ENCODE data around the gene MYO1B. TPM values are rescaled to one million over a fixed set of nuclear protein-coding genes. Genes with fewer than 3 reads are reported as not detected.

Gene MYO1B
- total and polyA plus RNA-seq, 2 donors, result 26.5 to 28.5 TPM

- no peaks in the 10 kb centered on the region for H3K27me3 ChIP-seq (ENCODE audit: control insufficient read depth in 2 of 2, insufficient read depth in 1 of 2, low read length in 1 of 2)
- H3K36me3 ChIP-seq (ENCODE audit: control insufficient read depth in 2 of 2, insufficient read depth in 2 of 2, low read length in 1 of 2), result no peaks in the 10 kb centered on the region
- no peak for DNase-seq (ENCODE audit: low read depth in 6 of 9, low spot score in 9 of 9)
- WGBS, result 87% methylated on average over 2 of the region's 2 CpGs
- no peak overlapping the region for H3K27ac ChIP-seq (ENCODE audit: low read depth in 1 of 2, low read length in 1 of 2)
- H3K9me3 ChIP-seq (ENCODE audit: control insufficient read depth in 2 of 2, insufficient read depth in 1 of 2, low read length in 1 of 2), result no peaks in the 10 kb centered on the region
- H3K4me1 ChIP-seq (ENCODE audit: control insufficient read depth in 2 of 2, insufficient read depth in 2 of 2, low read length in 2 of 2), result no peaks in the 10 kb centered on the region
- no peak overlapping the region for H3K4me3 ChIP-seq (ENCODE audit: low read length in 2 of 2)
These were observed 13.2 kb upstream of the MYO1B start for GRCh38 chr2:191231995-191232394.

DNA sequence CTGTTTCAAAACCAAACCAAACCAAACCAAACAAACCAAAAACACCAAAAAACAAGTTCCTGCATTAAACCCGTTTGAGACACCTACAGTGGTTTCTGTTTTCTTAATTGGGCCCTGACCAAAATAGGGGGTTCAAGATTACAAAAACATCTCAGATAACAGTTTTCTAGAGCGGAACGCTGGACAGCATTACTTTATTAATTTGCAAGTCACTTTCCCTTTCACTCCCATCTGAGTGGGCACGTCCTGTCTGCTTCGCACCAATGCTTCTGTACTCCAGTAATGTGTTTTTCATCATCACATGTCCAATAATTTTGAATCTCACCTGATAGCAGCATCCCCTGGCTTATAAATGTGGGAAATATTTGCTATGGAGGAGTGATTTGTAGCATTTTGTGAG is 11.7 kb upstream of the MYO1B start:
- Histone ChIP-seq H3K27me3 (ENCODE audit: control insufficient read depth in 2 of 2, insufficient read depth in 1 of 2, low read length in 1 of 2) (no peaks in the 10 kb centered on the region), H3K9me3 (ENCODE audit: control insufficient read depth in 2 of 2, insufficient read depth in 1 of 2, low read length in 1 of 2) (no peaks in the 10 kb centered on the region), H3K36me3 (ENCODE audit: control insufficient read depth in 2 of 2, insufficient read depth in 2 of 2, low read length in 1 of 2) (no peaks in the 10 kb centered on the region), H3K4me1 (ENCODE audit: control insufficient read depth in 2 of 2, insufficient read depth in 2 of 2, low read length in 2 of 2) (no peaks in the 10 kb centered on the region), H3K27ac (ENCODE audit: low read depth in 1 of 2, low read length in 1 of 2) (no peak overlapping the region), H3K4me3 (ENCODE audit: low read length in 2 of 2) (no peak overlapping the region)
- 76% methylated on average over 5 of the region's 5 CpGs for WGBS
- DNase-seq (ENCODE audit: low read depth in 6 of 9, low spot score in 9 of 9), result no peak

DNA sequence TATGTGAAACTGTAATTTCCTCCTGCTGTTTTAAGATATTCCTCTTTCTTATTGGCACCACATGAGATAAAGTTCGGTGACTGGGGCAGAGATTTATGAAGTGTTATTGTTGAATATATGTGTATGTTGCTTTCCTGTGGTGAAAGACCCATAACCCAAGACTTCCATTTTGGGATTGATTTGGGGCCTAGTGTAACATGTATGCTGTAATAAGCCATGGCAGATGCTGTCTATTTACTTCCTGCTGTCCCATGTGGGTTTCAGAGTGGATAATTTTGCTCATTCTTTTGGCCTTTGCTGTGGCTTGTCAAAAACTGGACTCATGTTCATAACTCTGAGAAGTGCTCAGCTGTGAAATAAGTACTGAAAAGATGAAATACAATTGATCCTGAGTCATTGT is 10.8 kb upstream of the MYO1B start:
- no peaks in the 10 kb centered on the region for H3K27me3 ChIP-seq (ENCODE audit: control insufficient read depth in 2 of 2, insufficient read depth in 1 of 2, low read length in 1 of 2)
- no peaks in the 10 kb centered on the region for H3K4me1 ChIP-seq (ENCODE audit: control insufficient read depth in 2 of 2, insufficient read depth in 2 of 2, low read length in 2 of 2)
- no peak overlapping the region for H3K4me3 ChIP-seq (ENCODE audit: low read length in 2 of 2)
- 88% methylated on average over 1 of the region's 1 CpG for WGBS
- H3K36me3 ChIP-seq (ENCODE audit: control insufficient read depth in 2 of 2, insufficient read depth in 2 of 2, low read length in 1 of 2), result no peaks in the 10 kb centered on the region
- no peaks in the 10 kb centered on the region for H3K9me3 ChIP-seq (ENCODE audit: control insufficient read depth in 2 of 2, insufficient read depth in 1 of 2, low read length in 1 of 2)
- H3K27ac ChIP-seq (ENCODE audit: low read depth in 1 of 2, low read length in 1 of 2), result no peak overlapping the region
- DNase-seq (ENCODE audit: low read depth in 6 of 9, low spot score in 9 of 9), result no peak

DNA sequence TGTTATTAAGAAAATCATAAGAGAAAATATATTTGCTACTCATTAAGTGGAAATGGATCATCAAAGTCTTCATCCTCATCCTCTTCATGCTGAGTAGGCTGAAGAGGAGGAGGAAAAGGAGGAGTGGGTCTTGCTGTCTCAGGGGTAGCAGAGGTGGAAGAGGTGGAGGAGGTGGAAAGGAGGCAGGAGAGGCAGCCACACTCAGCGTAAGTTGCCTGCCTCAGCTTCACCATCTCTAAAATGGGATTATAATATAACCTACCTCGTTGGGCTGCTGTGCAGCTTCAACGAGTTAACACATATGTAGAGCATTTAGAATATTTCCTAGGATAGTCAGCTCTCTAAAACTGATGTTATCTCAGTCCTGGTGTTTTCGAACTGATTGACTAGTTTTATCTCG is 4.3 kb upstream of the MYO1B start:
- Histone ChIP-seq H3K27ac (ENCODE audit: low read depth in 1 of 2, low read length in 1 of 2) (no peak overlapping the region), H3K36me3 (ENCODE audit: control insufficient read depth in 2 of 2, insufficient read depth in 2 of 2, low read length in 1 of 2) (no peaks in the 10 kb centered on the region), H3K4me3 (ENCODE audit: low read length in 2 of 2) (no peak overlapping the region), H3K4me1 (ENCODE audit: control insufficient read depth in 2 of 2, insufficient read depth in 2 of 2, low read length in 2 of 2) (peaks cover 0 to 5% of the 10 kb centered on the region in 2 donors), H3K27me3 (ENCODE audit: control insufficient read depth in 2 of 2, insufficient read depth in 1 of 2, low read length in 1 of 2) (peaks cover 0 to 4% of the 10 kb centered on the region in 2 donors), H3K9me3 (ENCODE audit: control insufficient read depth in 2 of 2, insufficient read depth in 1 of 2, low read length in 1 of 2) (no peaks in the 10 kb centered on the region)
- DNase-seq (ENCODE audit: low read depth in 6 of 9, low spot score in 9 of 9), result no peak
- WGBS, result 98% methylated on average over 5 of the region's 5 CpGs

- Histone ChIP-seq H3K4me1 (ENCODE audit: control insufficient read depth in 2 of 2, insufficient read depth in 2 of 2, low read length in 2 of 2) (peaks cover under 1 to 11% of the 10 kb centered on the region in 2 donors), H3K9me3 (ENCODE audit: control insufficient read depth in 2 of 2, insufficient read depth in 1 of 2, low read length in 1 of 2) (no peaks in the 10 kb centered on the region), H3K27ac (ENCODE audit: low read depth in 1 of 2, low read length in 1 of 2) (no peak overlapping the region), H3K36me3 (ENCODE audit: control insufficient read depth in 2 of 2, insufficient read depth in 2 of 2, low read length in 1 of 2) (no peaks in the 10 kb centered on the region), H3K27me3 (ENCODE audit: control insufficient read depth in 2 of 2, insufficient read depth in 1 of 2, low read length in 1 of 2) (peaks cover 0 to 4% of the 10 kb centered on the region in 2 donors), H3K4me3 (ENCODE audit: low read length in 2 of 2) (no peak overlapping the region)
- WGBS, result 99% methylated on average over 4 of the region's 4 CpGs
- DNase-seq (ENCODE audit: low read depth in 6 of 9, low spot score in 9 of 9), result no peak
These were observed 3.8 kb upstream of the MYO1B start for GRCh38 chr2:191241418-191241817.

- WGBS, result 98% methylated on average over 1 of the region's 1 CpG
- H3K27me3 ChIP-seq (ENCODE audit: control insufficient read depth in 2 of 2, insufficient read depth in 1 of 2, low read length in 1 of 2), result peaks cover 0 to 4% of the 10 kb centered on the region in 2 donors
- peaks cover 3 to 17% of the 10 kb centered on the region in 2 donors for H3K4me1 ChIP-seq (ENCODE audit: control insufficient read depth in 2 of 2, insufficient read depth in 2 of 2, low read length in 2 of 2)
- DNase-seq (ENCODE audit: low read depth in 6 of 9, low spot score in 9 of 9), result peak in 1 of 9 donors; percentile 7
- no peaks in the 10 kb centered on the region for H3K36me3 ChIP-seq (ENCODE audit: control insufficient read depth in 2 of 2, insufficient read depth in 2 of 2, low read length in 1 of 2)
- H3K27ac ChIP-seq (ENCODE audit: low read depth in 1 of 2, low read length in 1 of 2), result no peak overlapping the region
- H3K4me3 ChIP-seq (ENCODE audit: low read length in 2 of 2), result no peak overlapping the region
- no peaks in the 10 kb centered on the region for H3K9me3 ChIP-seq (ENCODE audit: control insufficient read depth in 2 of 2, insufficient read depth in 1 of 2, low read length in 1 of 2)
These were observed 2.0 kb upstream of the MYO1B start for GRCh38 chr2:191243154-191243553.

DNA sequence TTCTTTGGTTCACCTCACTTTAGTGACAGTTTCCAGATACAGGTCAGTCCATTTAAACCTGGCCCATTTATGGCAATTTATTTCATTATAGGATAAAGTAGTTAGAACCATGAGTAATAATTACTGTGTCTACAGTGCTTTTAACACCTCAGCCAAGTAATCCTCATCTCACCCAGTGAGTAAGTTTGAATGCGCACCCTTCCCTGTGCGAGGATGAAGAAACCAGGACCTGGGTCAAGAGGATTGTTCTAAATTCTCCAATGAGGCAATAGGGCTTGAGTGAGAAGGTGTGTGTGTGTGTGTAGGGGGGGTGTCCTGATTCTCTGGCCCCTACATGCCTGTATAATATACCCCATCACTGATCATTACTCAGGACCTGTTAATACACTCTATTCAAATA is 854 bp upstream of the MYO1B start:
- no peak overlapping the region for H3K27ac ChIP-seq (ENCODE audit: low read depth in 1 of 2, low read length in 1 of 2)
- H3K27me3 ChIP-seq (ENCODE audit: control insufficient read depth in 2 of 2, insufficient read depth in 1 of 2, low read length in 1 of 2), result peaks cover 0 to 4% of the 10 kb centered on the region in 2 donors
- H3K36me3 ChIP-seq (ENCODE audit: control insufficient read depth in 2 of 2, insufficient read depth in 2 of 2, low read length in 1 of 2), result no peaks in the 10 kb centered on the region
- peaks cover 3 to 17% of the 10 kb centered on the region in 2 donors for H3K4me1 ChIP-seq (ENCODE audit: control insufficient read depth in 2 of 2, insufficient read depth in 2 of 2, low read length in 2 of 2)
- 99% methylated on average over 2 of the region's 2 CpGs for WGBS
- H3K4me3 ChIP-seq (ENCODE audit: low read length in 2 of 2), result no peak overlapping the region
- DNase-seq (ENCODE audit: low read depth in 6 of 9, low spot score in 9 of 9), result no peak
- H3K9me3 ChIP-seq (ENCODE audit: control insufficient read depth in 2 of 2, insufficient read depth in 1 of 2, low read length in 1 of 2), result no peaks in the 10 kb centered on the region

- 9% methylated on average over 34 of the region's 34 CpGs for WGBS
- peaks cover 0 to 4% of the 10 kb centered on the region in 2 donors for H3K27me3 ChIP-seq (ENCODE audit: control insufficient read depth in 2 of 2, insufficient read depth in 1 of 2, low read length in 1 of 2)
- H3K27ac ChIP-seq (ENCODE audit: low read depth in 1 of 2, low read length in 1 of 2), result peak overlapping the region; percentile 27 to 64
- H3K9me3 ChIP-seq (ENCODE audit: control insufficient read depth in 2 of 2, insufficient read depth in 1 of 2, low read length in 1 of 2), result no peaks in the 10 kb centered on the region
- H3K36me3 ChIP-seq (ENCODE audit: control insufficient read depth in 2 of 2, insufficient read depth in 2 of 2, low read length in 1 of 2), result no peaks in the 10 kb centered on the region
- H3K4me3 ChIP-seq (ENCODE audit: low read length in 2 of 2), result peak overlapping the region; percentile 57 to 78
- H3K4me1 ChIP-seq (ENCODE audit: control insufficient read depth in 2 of 2, insufficient read depth in 2 of 2, low read length in 2 of 2), result peaks cover 3 to 17% of the 10 kb centered on the region in 2 donors
- DNase-seq (ENCODE audit: low read depth in 6 of 9, low spot score in 9 of 9), result peak; percentile 25 to 83 (median 57)
These were observed 796 bp downstream of the MYO1B start for GRCh38 chr2:191245869-191246531.

GRCh38 chr2:191246820-191247380 is 1.7 kb downstream of the MYO1B start:
- Histone ChIP-seq H3K9me3 (ENCODE audit: control insufficient read depth in 2 of 2, insufficient read depth in 1 of 2, low read length in 1 of 2) (no peaks in the 10 kb centered on the region), H3K4me1 (ENCODE audit: control insufficient read depth in 2 of 2, insufficient read depth in 2 of 2, low read length in 2 of 2) (peaks cover 3 to 17% of the 10 kb centered on the region in 2 donors)
- peak in 1 of 9 donors; percentile 20 for DNase-seq (ENCODE audit: low read depth in 6 of 9, low spot score in 9 of 9)

More at GRCh38 chr2:191246820-191247380, 1.7 kb downstream of the MYO1B start:
- Histone ChIP-seq H3K27ac (ENCODE audit: low read depth in 1 of 2, low read length in 1 of 2) (no peak overlapping the region), H3K36me3 (ENCODE audit: control insufficient read depth in 2 of 2, insufficient read depth in 2 of 2, low read length in 1 of 2) (no peaks in the 10 kb centered on the region), H3K4me3 (ENCODE audit: low read length in 2 of 2) (peak overlapping the region in 1 of 2 donors; percentile 10), H3K27me3 (ENCODE audit: control insufficient read depth in 2 of 2, insufficient read depth in 1 of 2, low read length in 1 of 2) (peaks cover 0 to 4% of the 10 kb centered on the region in 2 donors)
- WGBS, result 84% methylated on average over 6 of the region's 6 CpGs

All from thymus (tissue), 11 donors.